Astrocyte of the hippocampus (primary cell): ENCODE data around the gene CCDC18.
A peak's percentile ranks its signal among the peaks of the same experiment; 100 is the strongest.
"Not testable (repeated sequence)": the region's sequence is repeated elsewhere in the genome, so short reads cannot be mapped to it uniquely, and the experiment has no call there.

ENCODE experiments used
- DNase-seq: peaks from one replicate; pipeline ENCODE4 v3.0.0; 2011; ENCODE audit warnings: low read depth, low spot score

The CCDC18 gene

GRCh38 chr1:93235261-93235660, 54.7 kb downstream of the CCDC18 start:
- no peak for DNase-seq

- DNase-seq = no peak
Measured at GRCh38 chr1:93237021-93237420, 56.5 kb downstream of the CCDC18 start.

GRCh38 chr1:93238425-93238824, 57.9 kb downstream of the CCDC18 start:
- DNase-seq = no peak

- DNase-seq = no peak
Measured at GRCh38 chr1:93239863-93240262, 59.3 kb downstream of the CCDC18 start.

GRCh38 chr1:93243233-93243632, 62.7 kb downstream of the CCDC18 start:
- not testable (repeated sequence) for DNase-seq

- no peak for DNase-seq
Measured at GRCh38 chr1:93244298-93245069, 64.0 kb downstream of the CCDC18 start.

- no peak for DNase-seq
Measured at GRCh38 chr1:93251966-93252365, 71.4 kb downstream of the CCDC18 start.

GRCh38 chr1:93252598-93252997, 72.1 kb downstream of the CCDC18 start:
- DNase-seq = no peak

- DNase-seq = peak; percentile 8
Measured at GRCh38 chr1:93253516-93253915, 73.0 kb downstream of the CCDC18 start.

GRCh38 chr1:93255222-93256079, 74.9 kb downstream of the CCDC18 start:
- DNase-seq = peak; percentile 82

GRCh38 chr1:93256433-93256832, 75.9 kb downstream of the CCDC18 start:
- DNase-seq = no peak

- DNase-seq = peak; percentile 9
Measured at GRCh38 chr1:93257889-93258288, 77.4 kb downstream of the CCDC18 start.

GRCh38 chr1:93260726-93261125, 80.2 kb downstream of the CCDC18 start:
- DNase-seq = not testable (repeated sequence)

- DNase-seq = no peak
Measured at GRCh38 chr1:93262645-93263044, 82.1 kb downstream of the CCDC18 start.

GRCh38 chr1:93268888-93269287, 88.4 kb downstream of the CCDC18 start:
- DNase-seq = not testable (repeated sequence)

GRCh38 chr1:93275262-93275633, 94.7 kb downstream of the CCDC18 start:
- not testable (repeated sequence) for DNase-seq

GRCh38 chr1:93275634-93276295, 95.2 kb downstream of the CCDC18 start:
- DNase-seq = no peak

- not testable (repeated sequence) for DNase-seq
Measured at GRCh38 chr1:93277530-93277929, 97.0 kb downstream of the CCDC18 start.

GRCh38 chr1:93283496-93283895, 103.0 kb downstream of the CCDC18 start:
- no peak for DNase-seq

- peak; percentile 6 for DNase-seq
Measured at GRCh38 chr1:93288558-93288957, 108.0 kb downstream of the CCDC18 start.

- no peak for DNase-seq
Measured at GRCh38 chr1:93296555-93297154, 116.1 kb downstream of the CCDC18 start.

- no peak for DNase-seq
Measured at GRCh38 chr1:93301131-93301530, 120.6 kb downstream of the CCDC18 start.
